HepG2 (cell line): Measurements from ENCODE around the gene TNFRSF18. TPM values are rescaled to one million over a fixed set of nuclear protein-coding genes. Genes with fewer than 3 reads are reported as not detected.

ENCODE experiments used
- AKNA ChIP-seq: sonication (generic); formaldehyde crosslinking; IDR thresholded peaks from 2 replicates; pipeline ENCODE4 v1.4.0; 2020; ENCODE audit warnings: missing genetic modification reagents, borderline replicate concordance
- FOSL1 ChIP-seq: sonication (generic); formaldehyde crosslinking; IDR thresholded peaks from 2 replicates; pipeline ENCODE4 v1.9.0; 2021; ENCODE audit warnings: missing genetic modification reagents, borderline replicate concordance
- GMEB1 ChIP-seq: sonication (generic); formaldehyde crosslinking; IDR thresholded peaks from 2 replicates; pipeline ENCODE4 v1.5.1; 2020; ENCODE audit warnings: missing genetic modification reagents, mild to moderate bottlenecking, borderline replicate concordance
- HNF1A ChIP-seq, 2 experiments: sonication (generic) in 1 of 2; formaldehyde crosslinking in 1 of 2; IDR thresholded peaks; 2 replicates each; pipeline versions ENCODE4 v1.4.0 to v1.6.1; 2016 to 2020; ENCODE audit warnings: borderline replicate concordance in 1 of 2, low read depth in 1 of 2, mild to moderate bottlenecking in 1 of 2, missing genetic modification reagents in 1 of 2
- IRF9 ChIP-seq: sonication (generic); formaldehyde crosslinking; IDR thresholded peaks from 2 replicates; pipeline ENCODE4 v1.8.0; 2022; ENCODE audit warnings: missing genetic modification reagents, mild to moderate bottlenecking, borderline replicate concordance
- MXD4 ChIP-seq: IDR thresholded peaks from 2 replicates; pipeline ENCODE4 v1.6.1; 2016; ENCODE audit warnings: mild to moderate bottlenecking, missing biosample characterization, missing genetic modification reagents
- SYNCRIP ChIP-seq: fragments of 200-400 bp; formaldehyde crosslinking; IDR thresholded peaks from 2 replicates; pipeline ENCODE4 v1.6.1; 2018; ENCODE audit warnings: mild to moderate bottlenecking, low read depth, low read length; ENCODE audit not compliant: insufficient read depth
- U2AF1 ChIP-seq: fragments of 200-400 bp; formaldehyde crosslinking; optimal IDR thresholded peaks from 2 replicates; pipeline ENCODE3; 2017; ENCODE audit warnings: mild to moderate bottlenecking, low read depth, low read length
- ZBTB3 ChIP-seq: sonication (generic); formaldehyde crosslinking; IDR thresholded peaks from 2 replicates; pipeline ENCODE4 v1.4.0; 2020; ENCODE audit warnings: low read depth, mild to moderate bottlenecking, moderate library complexity, missing genetic modification reagents, borderline replicate concordance
- ZNF350 ChIP-seq: sonication (generic); formaldehyde crosslinking; IDR thresholded peaks from 2 replicates; pipeline ENCODE4 v1.4.0; 2020; ENCODE audit warnings: mild to moderate bottlenecking, low read depth, missing genetic modification reagents, borderline replicate concordance
- ZNF557 ChIP-seq: sonication (generic); formaldehyde crosslinking; IDR thresholded peaks from 2 replicates; pipeline ENCODE4 v1.4.0; 2020; ENCODE audit warnings: missing genetic modification reagents
- ZNF597 ChIP-seq: sonication (generic); formaldehyde crosslinking; IDR thresholded peaks from 2 replicates; pipeline ENCODE4 v1.5.0; 2020; ENCODE audit warnings: missing genetic modification reagents
- ZNF781 ChIP-seq: sonication (generic); formaldehyde crosslinking; IDR thresholded peaks from 2 replicates; pipeline ENCODE4 v1.5.1; 2020; ENCODE audit warnings: borderline replicate concordance, mild to moderate bottlenecking, missing genetic modification reagents; ENCODE audit errors: not compliant biosample characterization
- polyA plus RNA-seq, 8 experiments: library from polyadenylated mRNA; depleted of rRNA in 3 of 8; stranded (reverse) in 7 of 8; unstranded in 1 of 8; fragments of >200 nt; fragmentation: Illumina TruSeq in 4 of 8; extraction: Trizol in 4 of 8; gene quantifications; 2 replicates each; pipeline versions ENCODE4 v1.2.1 to v1.2.3, GENCODE V29; 2011 to 2016; ENCODE audit warnings: low read depth in 4 of 8, missing spikeins in 1 of 8, mixed read lengths in 1 of 8; ENCODE audit not compliant: insufficient read depth in 1 of 8
- total RNA-seq, 5 experiments: library from RNA; depleted of rRNA; stranded (reverse); fragments of >200 nt; fragmentation: Illumina TruSeq; extraction: Trizol; gene quantifications; 2 replicates each; pipeline ENCODE4 v1.2.3, GENCODE V29; 2016; ENCODE audit warnings: low read depth in 1 of 5

TNFRSF18 gene
- total and polyA plus RNA-seq, 2 of the 13 experiments (the other 11 are each of a cell fraction or from before 2014, with no cell fraction given) = not detected

GRCh38 chr1:1237874-1238701 lies 31.7 kb upstream of the TNFRSF18 start (continued):
- TF ChIP-seq AKNA (CRISPR knock-in tag) = no peak
- no peak for TF ChIP-seq ZBTB3
- no peak for TF ChIP-seq SYNCRIP
- no peak for TF ChIP-seq ZNF597 (CRISPR knock-in tag)
- no peak for TF ChIP-seq HNF1A (IDR thresholded peaks at IDR 0.05; ENCODE audit: low read depth)
- TF ChIP-seq HNF1A (CRISPR knock-in tag; IDR thresholded peaks at IDR 0.05; ENCODE audit: borderline replicate concordance) = 0 out of 2 replicates have a peak, but pooled peaks have one; percentile 20
- TF ChIP-seq U2AF1 = peak; percentile 66
- TF ChIP-seq ZNF350 (CRISPR knock-in tag) = peak; percentile 77
- no peak for TF ChIP-seq ZNF781 (CRISPR knock-in tag)
- peak; percentile 70; the same call in 1 of the 2 replicates for TF ChIP-seq MXD4
- TF ChIP-seq ZNF557 (CRISPR knock-in tag) = 0 out of 2 replicates have a peak, but pooled peaks have one; percentile 51
- peak; percentile 53 for TF ChIP-seq FOSL1 (CRISPR knock-in tag)
- TF ChIP-seq IRF9 (CRISPR knock-in tag) = peak; percentile 91
- TF ChIP-seq GMEB1 (CRISPR knock-in tag) = no peak
